Measurements from ENCODE around the gene PTRHD1. TPM values are rescaled to one million over a fixed set of nuclear protein-coding genes. Genes with fewer than 3 reads are reported as not detected.

The PTRHD1 gene, protein sequence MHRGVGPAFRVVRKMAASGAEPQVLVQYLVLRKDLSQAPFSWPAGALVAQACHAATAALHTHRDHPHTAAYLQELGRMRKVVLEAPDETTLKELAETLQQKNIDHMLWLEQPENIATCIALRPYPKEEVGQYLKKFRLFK
- polyA plus RNA-seq (2011; rRNA removed): 42.5 and 51.5 TPM in 2 replicates
- 8.1 and 15.1 TPM in 2 replicates for polyA minus RNA-seq (2011; rRNA and poly(A)+ RNA removed)

DNA sequence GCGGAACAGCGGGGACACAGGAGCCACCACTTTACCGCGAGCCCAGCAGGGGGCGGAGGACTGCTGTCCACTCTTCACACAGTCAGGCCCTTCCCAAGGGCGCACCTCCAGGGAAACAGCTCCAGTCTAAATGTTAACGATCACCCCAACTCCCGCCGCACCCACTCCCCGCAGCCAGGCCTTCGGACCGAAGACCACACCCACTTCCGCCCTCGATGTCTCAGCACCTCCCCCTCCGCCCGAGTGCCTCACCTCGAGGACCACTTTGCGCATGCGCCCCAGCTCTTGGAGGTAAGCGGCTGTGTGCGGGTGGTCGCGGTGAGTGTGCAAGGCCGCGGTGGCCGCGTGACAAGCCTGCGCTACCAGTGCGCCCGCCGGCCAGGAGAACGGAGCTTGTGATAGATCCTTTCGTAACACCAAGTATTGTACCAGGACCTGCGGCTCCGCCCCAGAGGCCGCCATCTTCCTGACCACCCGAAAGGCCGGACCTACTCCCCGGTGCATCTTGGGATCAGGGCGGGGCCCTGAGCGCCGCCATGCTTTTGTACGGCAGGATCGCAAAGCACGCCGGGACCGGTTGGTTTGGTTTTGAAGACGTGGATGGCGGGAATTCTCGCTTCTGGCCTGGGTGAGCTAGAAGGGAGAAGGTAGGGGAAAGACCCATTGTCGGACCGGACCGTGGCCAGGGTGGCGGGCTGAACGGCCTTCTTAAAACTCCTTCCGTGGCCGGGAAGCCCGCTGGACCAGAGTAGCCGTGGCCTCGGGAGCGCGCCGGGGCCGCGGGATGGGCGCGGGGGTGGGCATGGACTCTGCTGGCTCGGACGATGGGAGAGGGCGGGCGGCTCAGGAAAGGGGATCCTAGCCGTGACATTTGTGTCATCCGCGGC, at the start of gene PTRHD1, which contains the start of gene CENPO:
Gene PTRHD1, minus strand, starts transcription at position 518 of the 887 bp plus-strand sequence. Its CDS starts 14 bp downstream, at position 504.
Gene CENPO, plus strand, starts transcription at position 552 of the 887 bp plus-strand sequence. CDS start 495 bp downstream, outside the sequence.
- Histone ChIP-seq H3K4me3 (ENCODE audit: low read depth, low read length) (peak within 1 kb of the TSS; percentile 97), H3K27ac (ENCODE audit: low read depth, low read length) (peak within 1 kb of the TSS; percentile 94), H3K27me3 (ENCODE audit: control insufficient read depth, insufficient read depth, low read length) (no peaks in the 10 kb centered on the region), H3K9me3 (ENCODE audit: control insufficient read depth, insufficient read depth, low read length) (no peaks in the 10 kb centered on the region)
- peak; percentile 93 for DNase-seq (ENCODE audit: low read depth, low spot score)
- TF ChIP-seq, protein P1, sequence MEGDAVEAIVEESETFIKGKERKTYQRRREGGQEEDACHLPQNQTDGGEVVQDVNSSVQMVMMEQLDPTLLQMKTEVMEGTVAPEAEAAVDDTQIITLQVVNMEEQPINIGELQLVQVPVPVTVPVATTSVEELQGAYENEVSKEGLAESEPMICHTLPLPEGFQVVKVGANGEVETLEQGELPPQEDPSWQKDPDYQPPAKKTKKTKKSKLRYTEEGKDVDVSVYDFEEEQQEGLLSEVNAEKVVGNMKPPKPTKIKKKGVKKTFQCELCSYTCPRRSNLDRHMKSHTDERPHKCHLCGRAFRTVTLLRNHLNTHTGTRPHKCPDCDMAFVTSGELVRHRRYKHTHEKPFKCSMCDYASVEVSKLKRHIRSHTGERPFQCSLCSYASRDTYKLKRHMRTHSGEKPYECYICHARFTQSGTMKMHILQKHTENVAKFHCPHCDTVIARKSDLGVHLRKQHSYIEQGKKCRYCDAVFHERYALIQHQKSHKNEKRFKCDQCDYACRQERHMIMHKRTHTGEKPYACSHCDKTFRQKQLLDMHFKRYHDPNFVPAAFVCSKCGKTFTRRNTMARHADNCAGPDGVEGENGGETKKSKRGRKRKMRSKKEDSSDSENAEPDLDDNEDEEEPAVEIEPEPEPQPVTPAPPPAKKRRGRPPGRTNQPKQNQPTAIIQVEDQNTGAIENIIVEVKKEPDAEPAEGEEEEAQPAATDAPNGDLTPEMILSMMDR (IDR thresholded peaks at IDR 0.05; ENCODE audit: low read depth, low read length): peak; percentile 69
- POLR2A ChIA-PET: interaction anchor here (0.6 to 1.1 kb wide), 7 partner anchors 13 to 302 kb away, joined by 3 to 4 read pairs (median 3); partner anchors contain the start of gene NCOA1
- CTCF ChIA-PET: interaction anchor here (0.6 to 3.3 kb wide), 18 partner anchors 9 to 383 kb away, joined by 3 to 22 read pairs (median 4); no protein-coding TSS in a partner anchor

DNA sequence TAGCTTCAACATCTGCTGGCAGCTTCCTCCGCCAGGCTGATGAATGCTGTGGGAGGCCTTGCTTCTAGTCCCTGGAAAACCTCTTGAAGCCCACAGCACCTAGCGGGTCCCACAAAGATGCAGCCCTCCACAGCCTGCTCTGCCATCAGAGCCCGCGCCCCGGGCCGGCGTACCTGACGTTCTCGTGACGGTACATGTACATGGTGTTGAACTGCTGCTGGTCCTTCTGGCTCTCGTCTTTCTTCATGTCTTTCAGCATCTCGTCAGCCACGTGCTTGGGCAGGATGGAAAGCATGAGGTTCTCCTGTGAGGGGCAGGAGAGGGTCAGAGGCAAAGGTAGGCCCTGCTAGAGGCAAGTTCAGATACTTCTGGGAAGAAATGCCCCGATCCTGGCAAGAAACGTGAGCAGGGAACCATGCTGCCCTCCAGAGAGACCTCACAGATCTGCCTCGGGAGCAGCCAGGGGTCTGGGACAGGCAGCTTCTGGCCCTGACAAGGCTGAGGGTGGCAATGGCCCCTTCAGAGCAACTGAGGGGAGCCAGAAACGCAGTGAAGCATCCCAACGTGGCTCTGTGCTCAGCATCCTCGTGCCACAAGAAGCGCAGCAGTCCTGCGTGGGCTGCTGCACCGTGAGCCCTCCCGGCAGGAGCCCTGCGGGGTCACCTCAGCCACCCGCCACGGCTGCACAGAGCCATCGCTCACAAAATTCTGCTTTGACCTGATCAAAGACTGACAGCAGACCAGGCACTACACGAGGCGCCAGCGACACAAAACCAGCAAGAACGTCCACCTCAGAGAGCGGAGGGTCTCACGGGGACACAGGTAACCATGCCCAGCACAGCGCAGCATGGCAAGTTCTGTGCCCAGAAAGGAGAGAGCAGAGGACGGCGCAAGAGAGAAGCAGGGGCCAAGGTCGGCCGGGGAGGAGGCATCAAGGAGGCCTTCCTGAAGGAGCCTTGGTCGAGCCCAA, 49.2 kb upstream of the PTRHD1 start:
- H3K27ac ChIP-seq (ENCODE audit: low read depth, low read length): no peak overlapping the region
- ChIA-PET CTCF (no interaction called here), POLR2A (no interaction called here)
- H3K4me3 ChIP-seq (ENCODE audit: low read depth, low read length): no peak overlapping the region
- no peak for DNase-seq (ENCODE audit: low read depth, low spot score)
- H3K9me3 ChIP-seq (ENCODE audit: control insufficient read depth, insufficient read depth, low read length): no peaks in the 10 kb centered on the region; the same call in 1 of the 2 replicates
- no peaks in the 10 kb centered on the region for H3K27me3 ChIP-seq (ENCODE audit: control insufficient read depth, insufficient read depth, low read length)
- TF ChIP-seq, protein P1 (IDR thresholded peaks at IDR 0.05; ENCODE audit: low read depth, low read length): no peak

DNA sequence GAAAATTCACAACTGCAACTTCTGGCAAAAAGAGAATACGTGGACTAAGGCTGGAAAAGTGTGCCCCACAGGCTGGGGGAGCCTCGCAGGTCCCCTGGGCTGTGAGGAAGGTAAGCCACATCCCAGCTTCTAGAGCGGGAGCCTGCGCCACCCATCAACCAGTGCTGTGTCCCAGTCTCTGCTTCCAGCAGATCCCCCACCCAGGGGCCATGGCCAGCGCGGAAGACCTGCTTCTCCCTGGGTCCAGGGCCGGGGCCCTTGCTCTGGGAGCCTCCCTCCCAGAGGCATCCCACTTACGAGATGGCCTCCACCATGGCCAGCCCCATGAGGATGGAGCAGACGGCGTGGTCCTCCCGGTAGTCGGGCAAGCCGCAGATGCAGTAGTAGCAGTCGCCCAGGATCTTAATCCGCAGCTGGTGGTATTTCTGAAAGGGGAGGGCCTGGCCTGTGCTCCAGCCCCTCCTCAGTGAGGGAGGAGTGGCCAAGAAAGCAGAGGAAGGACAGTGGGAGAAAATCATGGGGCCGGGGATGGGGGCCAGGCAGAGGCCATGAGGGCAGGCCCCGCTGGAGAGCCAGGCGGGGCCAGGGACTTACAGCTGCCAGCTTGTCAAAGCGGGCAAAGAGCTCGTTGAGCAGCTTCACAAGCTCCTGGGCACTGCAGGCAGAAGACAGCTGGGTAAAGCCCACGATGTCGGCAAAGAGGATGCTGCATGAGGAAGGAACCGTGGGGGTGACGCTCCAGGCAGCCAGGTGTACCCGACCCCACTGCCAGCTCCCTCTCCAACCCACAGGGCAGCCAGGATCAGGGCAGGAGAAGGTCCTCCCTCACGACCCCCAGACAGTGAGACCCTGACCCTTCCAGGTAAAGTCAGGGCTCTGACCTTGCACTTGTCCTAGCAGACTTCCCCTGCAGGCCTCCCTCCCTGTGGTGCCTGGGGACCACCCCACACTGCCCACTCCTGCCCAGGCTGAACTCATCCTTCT, 48.1 kb upstream of the PTRHD1 start:
- ChIA-PET POLR2A (no interaction called here), CTCF (no interaction called here)
- Histone ChIP-seq H3K27ac (ENCODE audit: low read depth, low read length) (no peak overlapping the region), H3K27me3 (ENCODE audit: control insufficient read depth, insufficient read depth, low read length) (no peaks in the 10 kb centered on the region), H3K4me3 (ENCODE audit: low read depth, low read length) (no peak overlapping the region), H3K9me3 (ENCODE audit: control insufficient read depth, insufficient read depth, low read length) (no peaks in the 10 kb centered on the region; the same call in 1 of the 2 replicates)
- TF ChIP-seq, protein P1 (IDR thresholded peaks at IDR 0.05; ENCODE audit: low read depth, low read length): no peak
- no peak for DNase-seq (ENCODE audit: low read depth, low spot score)

DNA sequence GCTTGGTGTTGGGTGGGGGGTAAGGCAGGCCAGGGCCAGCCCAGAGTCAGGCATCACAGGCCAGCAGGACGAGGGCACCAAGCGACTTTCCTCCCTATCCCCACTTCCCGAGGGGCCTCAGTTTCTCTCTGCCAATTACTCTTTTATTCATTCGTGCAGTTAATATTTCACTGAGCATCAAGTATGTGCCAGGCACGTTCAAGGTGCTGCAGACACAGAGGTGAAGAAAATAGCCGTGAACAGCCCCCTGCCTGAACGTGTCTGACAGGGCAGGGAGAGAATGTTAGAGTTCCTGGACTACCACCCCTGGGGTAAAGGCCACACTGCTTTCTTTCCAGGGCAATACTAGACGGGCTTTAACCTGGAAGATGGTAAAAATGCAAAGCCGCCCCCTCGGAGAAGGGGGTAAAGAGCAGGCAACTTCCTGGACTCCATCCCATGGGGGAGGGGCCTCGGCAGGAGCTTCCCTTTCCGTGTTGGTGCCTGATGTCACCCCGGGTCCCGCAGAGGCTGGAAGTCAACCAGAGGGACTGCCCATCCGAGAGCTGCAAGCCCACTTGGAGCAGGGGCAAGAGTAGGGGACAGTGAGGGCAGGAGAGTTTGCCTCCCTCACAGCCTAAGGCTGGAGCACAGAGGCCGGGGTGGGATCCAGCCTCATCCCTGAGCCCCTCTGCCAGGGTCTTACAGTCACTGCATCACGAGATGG, 47.1 kb upstream of the PTRHD1 start:
- no peak for DNase-seq (ENCODE audit: low read depth, low spot score)
- ChIA-PET CTCF (no interaction called here), POLR2A (no interaction called here)
- Histone ChIP-seq H3K9me3 (ENCODE audit: control insufficient read depth, insufficient read depth, low read length) (no peaks in the 10 kb centered on the region; the same call in 1 of the 2 replicates), H3K27ac (ENCODE audit: low read depth, low read length) (no peak overlapping the region), H3K27me3 (ENCODE audit: control insufficient read depth, insufficient read depth, low read length) (no peaks in the 10 kb centered on the region), H3K4me3 (ENCODE audit: low read depth, low read length) (no peak overlapping the region)
- TF ChIP-seq, protein P1 (IDR thresholded peaks at IDR 0.05; ENCODE audit: low read depth, low read length): no peak
